ENCODE measurements around the gene GDPD4. TPM values are rescaled to one million over a fixed set of nuclear protein-coding genes. Genes with fewer than 3 reads are reported as not detected.

The GDPD4 gene
- total RNA-seq, 4 donors from 2014 or later = not detected

GRCh38 chr11:77198440-77198849 is 103.0 kb downstream of the GDPD4 start:
- no peaks in the 10 kb centered on the region for H3K4me1 ChIP-seq
- DNase-seq (ENCODE audit: low spot score in 2 of 2) = peak; percentile 50 to 59
- no peak overlapping the region for H3K27ac ChIP-seq
- no peak for TF ChIP-seq CTCF (IDR thresholded peaks at IDR 0.05)
- H3K4me3 ChIP-seq = no peak overlapping the region
- 80% methylated on average over 11 of the region's 11 CpGs for WGBS
- H3K36me3 ChIP-seq = no peaks in the 10 kb centered on the region
- H3K9me3 ChIP-seq = no peaks in the 10 kb centered on the region
- H3K27me3 ChIP-seq = no peaks in the 10 kb centered on the region

- no peaks in the 10 kb centered on the region for H3K36me3 ChIP-seq
- no peak overlapping the region for H3K4me3 ChIP-seq
- no peaks in the 10 kb centered on the region for H3K9me3 ChIP-seq
- no peak for TF ChIP-seq POLR2AphosphoS5 (IDR thresholded peaks at IDR 0.05)
- no peak for TF ChIP-seq POLR2A (IDR thresholded peaks at IDR 0.05)
- no peak for TF ChIP-seq EP300 (IDR thresholded peaks at IDR 0.05)
- no peak for TF ChIP-seq CTCF (IDR thresholded peaks at IDR 0.05)
- DNase-seq (ENCODE audit: low spot score in 2 of 2) = peak in 1 of 2 donors; percentile 54
- no peaks in the 10 kb centered on the region for H3K4me1 ChIP-seq
- H3K27me3 ChIP-seq = no peaks in the 10 kb centered on the region
- H3K27ac ChIP-seq = no peak overlapping the region
- WGBS = 91% methylated on average over 5 of the region's 14 CpGs
Observed at GRCh38 chr11:77197626-77198320, 103.7 kb downstream of the GDPD4 start.

GRCh38 chr11:77196961-77197360 is 104.5 kb downstream of the GDPD4 start:
- WGBS = 78% methylated on average over 8 of the region's 8 CpGs
- Histone ChIP-seq H3K9me3 (no peaks in the 10 kb centered on the region), H3K27ac (no peak overlapping the region), H3K4me1 (no peaks in the 10 kb centered on the region), H3K27me3 (no peaks in the 10 kb centered on the region), H3K4me3 (no peak overlapping the region), H3K36me3 (no peaks in the 10 kb centered on the region)
- peak in 1 of 2 donors; percentile 56 for DNase-seq (ENCODE audit: low spot score in 2 of 2)
- TF ChIP-seq POLR2AphosphoS5 (IDR thresholded peaks at IDR 0.05) (no peak), POLR2A (IDR thresholded peaks at IDR 0.05) (no peak), CTCF (IDR thresholded peaks at IDR 0.05) (no peak), EP300 (IDR thresholded peaks at IDR 0.05) (no peak)

GRCh38 chr11:77195071-77195755 is 106.3 kb downstream of the GDPD4 start:
- WGBS = 79% methylated on average over 14 of the region's 16 CpGs
- no peaks in the 10 kb centered on the region for H3K9me3 ChIP-seq
- DNase-seq (ENCODE audit: low spot score in 2 of 2) = no peak
- TF ChIP-seq EP300 (IDR thresholded peaks at IDR 0.05) = no peak
- TF ChIP-seq POLR2A (IDR thresholded peaks at IDR 0.05) = no peak
- no peak for TF ChIP-seq CTCF (IDR thresholded peaks at IDR 0.05)
- TF ChIP-seq POLR2AphosphoS5 (IDR thresholded peaks at IDR 0.05) = no peak
- H3K36me3 ChIP-seq = no peaks in the 10 kb centered on the region
- H3K27ac ChIP-seq = no peak overlapping the region
- H3K4me1 ChIP-seq = no peaks in the 10 kb centered on the region
- no peaks in the 10 kb centered on the region for H3K27me3 ChIP-seq
- no peak overlapping the region for H3K4me3 ChIP-seq
